Fibroblast of lung (primary cell): Measurements from ENCODE around the gene SLC25A40. TPM values are rescaled to one million over a fixed set of nuclear protein-coding genes. Genes with fewer than 3 reads are reported as not detected.

Source experiments
- DNase-seq, 2 donors: peaks; one replicate each; pipeline versions ENCODE4 v3.0.0 to v3.0.0-alpha.2; 2010; ENCODE audit warnings: low read depth in 2 of 2
- H2AFZ ChIP-seq: 2 replicates; pipeline ENCODE4 v1.5.1; 2012; ENCODE audit warnings: low read length, control low read depth, inconsistent platforms
- H3K27ac ChIP-seq: 2 replicates; pipeline ENCODE4 v1.5.1; 2011; ENCODE audit warnings: low read length, control low read depth; ENCODE audit not compliant: insufficient read depth
- H3K27me3 ChIP-seq: 2 replicates; pipeline ENCODE4 v1.5.1; 2011; ENCODE audit warnings: mild to moderate bottlenecking, low read length; ENCODE audit not compliant: control insufficient read depth, insufficient read depth
- H3K36me3 ChIP-seq: 2 replicates; pipeline ENCODE4 v1.5.1; 2011; ENCODE audit warnings: low read length; ENCODE audit not compliant: control insufficient read depth, insufficient read depth
- H3K4me1 ChIP-seq: 2 replicates; pipeline ENCODE4 v1.5.1; 2011; ENCODE audit warnings: low read length; ENCODE audit not compliant: control insufficient read depth, insufficient read depth; ENCODE audit errors: extremely low read depth
- H3K4me2 ChIP-seq: 2 replicates; pipeline ENCODE4 v1.5.1; 2011; ENCODE audit warnings: low read length, control low read depth; ENCODE audit not compliant: insufficient read depth; ENCODE audit errors: extremely low read depth
- H3K4me3 ChIP-seq, 4 experiments: fragments of 200-600 bp in 1 of 4; sonication (generic) in 1 of 4; replicated peaks in 1 of 4; 2 replicates each; pipeline ENCODE4 v1.5.1; 2011 to 2016; ENCODE audit warnings: low read length in 4 of 4, low read depth in 3 of 4, mild to moderate bottlenecking in 3 of 4, control low read depth in 2 of 4, inconsistent platforms in 1 of 4, mixed read lengths in 1 of 4; ENCODE audit not compliant: insufficient read depth in 1 of 4; ENCODE audit errors: control extremely low read depth in 1 of 4
- H3K79me2 ChIP-seq: 2 replicates; pipeline ENCODE4 v1.5.1; 2012; ENCODE audit warnings: mild to moderate bottlenecking, low read length, inconsistent platforms; ENCODE audit not compliant: control insufficient read depth, insufficient read depth
- H3K9ac ChIP-seq: 2 replicates; pipeline ENCODE4 v1.5.1; 2011; ENCODE audit warnings: mild to moderate bottlenecking, low read length, control low read depth; ENCODE audit not compliant: insufficient read depth
- H3K9me3 ChIP-seq: 2 replicates; pipeline ENCODE4 v1.5.1; 2012; ENCODE audit warnings: low read depth, low read length; ENCODE audit not compliant: control insufficient read depth, insufficient read depth
- H4K20me1 ChIP-seq: 2 replicates; pipeline ENCODE4 v1.5.1; 2011; ENCODE audit warnings: low read length; ENCODE audit not compliant: control insufficient read depth, insufficient read depth; ENCODE audit errors: extremely low read depth
- CTCF ChIP-seq, 2 donors: IDR thresholded peaks in 1 of 2; conservative IDR thresholded peaks in 1 of 2; 1 replicate in 1 of 2; 2 replicates in 1 of 2; pipeline ENCODE4 v1.5.1; 2011 to 2012; ENCODE audit warnings: low read length in 2 of 2, control low read depth in 1 of 2, inconsistent platforms in 1 of 2, low read depth in 1 of 2, mild to moderate bottlenecking in 1 of 2
- EZH2 ChIP-seq: IDR thresholded peaks from 2 replicates; pipeline ENCODE4 v1.5.1; 2012; ENCODE audit warnings: low read length, control low read depth, mild to moderate bottlenecking; ENCODE audit errors: missing control alignments
- polyA plus RNA-seq, 2 donors: library from polyadenylated mRNA; depleted of rRNA in 1 of 2; stranded (reverse) in 1 of 2; unstranded in 1 of 2; fragments of >200 nt; gene quantifications; 2 replicates each; pipeline ENCODE4 v1.2.1, GENCODE V29; 2011 to 2012; ENCODE audit warnings: missing spikeins in 1 of 2
- total RNA-seq: library from RNA; depleted of rRNA; stranded (reverse); fragments of >200 nt; gene quantifications from 2 replicates; pipeline ENCODE4 v1.2.1, GENCODE V29; 2014

SLC25A40 gene
- total and polyA plus RNA-seq, 2 donors (not counting 1 experiment from before 2014, with no cell fraction given), result 6.3 to 10.2 TPM

GRCh38 chr7:87858417-87859100 lies 17.6 kb downstream of the SLC25A40 start:
- Histone ChIP-seq H3K36me3 (no peaks in the 10 kb centered on the region), H3K9me3 (no peaks in the 10 kb centered on the region), H2AFZ (no peak overlapping the region)

DNA sequence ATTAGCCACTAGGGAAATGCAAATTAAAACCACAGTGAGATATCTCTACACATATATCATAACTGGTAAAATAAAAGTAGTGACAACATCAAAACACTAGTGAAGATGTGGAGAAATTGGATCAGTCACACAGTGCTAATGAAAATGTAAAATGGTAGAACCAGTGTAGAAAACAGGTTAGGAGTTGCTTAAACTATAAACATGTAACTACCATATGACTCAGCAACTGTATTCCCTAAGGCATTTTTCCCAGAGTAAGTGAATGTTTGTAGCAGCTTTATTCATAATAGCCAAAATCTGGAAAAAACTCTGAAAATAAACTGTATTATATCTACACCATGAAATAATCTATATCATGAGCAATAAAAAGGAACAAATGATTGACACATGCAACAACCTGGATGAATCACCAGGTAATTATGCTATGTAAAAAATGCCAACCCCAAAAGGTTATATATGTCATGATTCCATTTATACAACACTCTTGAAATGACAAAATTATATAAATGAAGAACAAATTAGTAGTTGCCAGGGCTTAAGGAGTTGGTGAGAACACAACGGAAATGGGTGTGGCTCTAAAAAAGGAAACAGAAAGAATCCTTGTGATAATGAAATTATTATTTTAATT lies 22.8 kb downstream of the SLC25A40 start:
- no peak overlapping the region for H3K4me3 ChIP-seq
- no peaks in the 10 kb centered on the region for H4K20me1 ChIP-seq
- no peaks in the 10 kb centered on the region for H3K79me2 ChIP-seq
- H3K27ac ChIP-seq, result no peak overlapping the region
- peak in 1 of 2 donors; percentile 39 for DNase-seq
- TF ChIP-seq CTCF (conservative IDR thresholded peaks at IDR 0.05 in 1 of 2, IDR thresholded peaks at IDR 0.05 in 1 of 2; ENCODE audit: low read depth in 1 of 2, low read length in 2 of 2) (no peak), EZH2 (no peak)
- H3K4me1 ChIP-seq, result no peaks in the 10 kb centered on the region
- H3K36me3 ChIP-seq, result no peaks in the 10 kb centered on the region
- no peaks in the 10 kb centered on the region for H3K9me3 ChIP-seq
- no peak overlapping the region for H2AFZ ChIP-seq
- no peak overlapping the region for H3K9ac ChIP-seq
- H3K4me2 ChIP-seq, result no peak overlapping the region
- H3K27me3 ChIP-seq, result no peaks in the 10 kb centered on the region

More at GRCh38 chr7:87858417-87859100, 17.6 kb downstream of the SLC25A40 start:
- TF ChIP-seq CTCF (conservative IDR thresholded peaks at IDR 0.05 in 1 of 2, IDR thresholded peaks at IDR 0.05 in 1 of 2; ENCODE audit: low read depth in 1 of 2, low read length in 2 of 2) (no peak), EZH2 (no peak)
- Histone ChIP-seq H3K4me3 (no peak overlapping the region), H3K4me2 (no peak overlapping the region), H4K20me1 (no peaks in the 10 kb centered on the region), H3K9ac (no peak overlapping the region), H3K27ac (no peak overlapping the region), H3K79me2 (no peaks in the 10 kb centered on the region), H3K4me1 (no peaks in the 10 kb centered on the region), H3K27me3 (no peaks in the 10 kb centered on the region)
- DNase-seq, result no peak

DNA sequence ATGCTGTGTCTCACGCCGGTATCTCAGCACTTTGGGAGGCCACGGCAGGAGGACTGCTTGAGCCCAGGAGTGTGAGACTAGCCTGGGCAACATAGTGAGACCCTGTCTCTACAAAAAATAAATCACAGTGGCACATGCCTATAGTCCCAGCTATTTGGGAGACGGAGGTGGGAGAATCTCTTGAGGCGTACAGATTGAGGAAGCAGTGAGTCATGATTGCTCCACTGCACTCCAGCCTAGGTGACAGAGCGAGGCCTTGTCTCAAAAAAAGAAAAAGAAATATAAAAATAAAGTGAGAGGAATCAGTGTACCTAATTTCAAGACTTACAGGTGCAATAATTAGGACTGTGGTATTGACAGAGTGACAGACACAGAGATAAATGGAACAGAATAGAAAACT lies 23.9 kb downstream of the SLC25A40 start:
- Histone ChIP-seq H3K9me3 (no peaks in the 10 kb centered on the region), H3K27me3 (no peaks in the 10 kb centered on the region), H3K4me3 (no peak overlapping the region), H3K36me3 (no peaks in the 10 kb centered on the region), H4K20me1 (no peaks in the 10 kb centered on the region), H3K4me2 (no peak overlapping the region), H3K27ac (no peak overlapping the region), H3K4me1 (no peaks in the 10 kb centered on the region), H3K9ac (no peak overlapping the region), H2AFZ (no peak overlapping the region), H3K79me2 (no peaks in the 10 kb centered on the region)
- TF ChIP-seq CTCF (conservative IDR thresholded peaks at IDR 0.05 in 1 of 2, IDR thresholded peaks at IDR 0.05 in 1 of 2; ENCODE audit: low read depth in 1 of 2, low read length in 2 of 2) (no peak), EZH2 (no peak)
- DNase-seq, result no peak
